SK-MEL-5 (cell line): ENCODE measurements around the gene RBM18. TPM values are rescaled to one million over a fixed set of nuclear protein-coding genes. Genes with fewer than 3 reads are reported as not detected.

Experiments
- DNase-seq: peaks from one replicate; pipeline ENCODE4 v3.0.0-alpha.2; 2016; ENCODE audit warnings: low read depth, low spot score
- in situ Hi-C: cut with HindIII; loops from 2 replicates; pipeline ENCODE4 v1.10.0; 2016; ENCODE audit warnings: low sequenced_read_pairs, high pct_unique_total_duplicates, low pct_unique_long_range_greater_than_20kb
- total RNA-seq: library from RNA; depleted of rRNA; stranded (reverse); fragments of >200 nt; shearing (Covaris generic); gene quantifications from 2 replicates; pipeline ENCODE4 v1.2.3, GENCODE V29; 2014

The RBM18 gene
- total RNA-seq, 1 experiment from 2014 or later: 18.0 TPM

DNA sequence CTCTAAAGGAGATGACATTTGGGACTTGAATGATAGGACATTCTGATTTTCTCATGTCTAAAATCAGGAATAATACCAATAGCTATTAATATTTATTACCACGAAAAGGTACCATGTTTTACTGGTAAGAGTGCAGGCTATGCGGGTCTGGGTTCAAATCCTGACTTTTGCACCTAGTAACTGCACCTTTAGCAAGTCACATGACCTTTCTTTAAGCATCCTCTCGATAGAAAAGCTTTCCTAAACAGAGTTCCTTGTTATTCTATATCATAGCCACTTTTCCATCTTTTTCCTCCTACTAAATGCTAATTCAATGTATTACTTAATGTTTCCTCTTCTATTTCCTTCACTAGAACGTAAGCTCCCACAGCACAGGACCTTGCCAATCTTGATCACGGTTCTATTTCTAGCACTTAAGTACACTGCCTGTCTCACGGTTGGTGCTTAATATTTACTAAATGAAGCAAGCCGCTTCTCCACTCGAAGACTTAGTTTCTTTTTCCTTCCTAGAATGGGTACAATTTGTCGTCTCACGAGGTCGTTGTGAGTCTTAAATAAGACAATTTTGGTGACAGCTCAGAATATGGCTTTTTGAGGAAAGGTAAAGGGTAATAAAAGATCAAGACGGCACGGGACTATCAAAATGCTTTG lies 816 bp downstream of the RBM18 start:
- DNase-seq: peak; percentile 6
- in situ Hi-C loops: no loop called here

DNA sequence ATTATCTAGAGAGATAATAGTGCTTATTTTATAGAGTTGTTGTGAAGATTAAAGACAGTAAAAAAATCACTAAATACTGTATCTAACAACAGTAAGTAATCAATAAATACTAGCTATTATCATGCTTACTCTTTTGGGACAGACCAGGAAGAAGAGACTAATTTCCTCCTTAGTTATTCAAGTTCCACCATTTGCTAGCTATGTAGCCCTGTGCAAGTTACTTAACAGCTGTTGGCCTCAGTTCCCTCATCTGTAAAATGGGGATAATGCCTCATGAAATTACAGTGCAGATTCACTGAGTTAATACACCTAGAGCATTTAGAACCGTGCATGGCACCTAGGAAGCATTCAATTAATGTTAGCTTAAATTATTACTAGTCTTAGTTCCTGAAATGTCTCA lies 2.6 kb downstream of the RBM18 start:
- DNase-seq: no peak
- in situ Hi-C loops: no loop called here

DNA sequence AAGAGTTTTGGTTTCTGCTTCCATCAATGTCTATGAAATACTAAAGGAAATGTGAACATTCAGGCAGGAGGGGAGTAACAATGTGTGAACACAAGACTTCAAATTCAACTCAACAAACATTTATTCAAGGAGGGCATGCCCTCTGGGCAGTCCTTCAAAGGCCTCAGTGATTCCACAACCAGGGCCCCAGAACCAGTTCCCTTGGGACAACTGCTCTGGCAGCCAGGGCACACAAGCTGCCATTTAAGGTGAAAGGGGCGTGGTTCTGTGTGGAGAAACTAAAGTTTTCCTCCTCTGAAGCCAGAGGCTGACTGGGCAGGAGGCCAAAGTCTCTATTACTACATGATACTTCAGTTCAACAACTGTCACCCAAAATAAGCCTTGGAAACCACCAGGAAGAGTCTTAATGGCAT lies 3.2 kb downstream of the RBM18 start:
- in situ Hi-C loops: no loop called here
- peak; percentile 99 for DNase-seq

DNA sequence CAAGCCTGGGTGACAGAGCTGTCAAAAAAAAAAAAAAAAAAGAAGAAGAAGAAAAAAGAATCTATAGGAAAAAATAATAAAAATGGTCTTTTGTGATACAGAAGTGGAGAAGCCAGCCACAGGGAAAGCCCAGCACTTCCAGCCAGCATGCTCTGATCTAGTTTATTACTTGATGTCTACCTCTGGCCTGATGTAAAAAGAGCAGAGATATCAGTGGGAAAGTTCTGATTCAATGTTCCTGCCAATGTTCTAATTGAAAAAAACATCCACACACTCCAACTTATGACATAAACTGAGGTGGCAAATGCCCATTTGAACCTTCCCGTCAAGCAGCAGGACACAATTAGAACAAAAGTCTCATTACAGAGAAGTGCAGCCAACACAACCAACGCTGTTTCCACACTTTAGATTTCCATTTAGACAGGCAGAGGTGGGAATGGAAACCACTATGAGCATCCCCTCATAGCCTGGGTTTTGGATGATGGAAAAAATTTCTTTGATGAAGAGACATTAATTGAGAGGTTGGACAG lies 5.7 kb downstream of the RBM18 start:
- in situ Hi-C loops: no loop called here
- DNase-seq: no peak

DNA sequence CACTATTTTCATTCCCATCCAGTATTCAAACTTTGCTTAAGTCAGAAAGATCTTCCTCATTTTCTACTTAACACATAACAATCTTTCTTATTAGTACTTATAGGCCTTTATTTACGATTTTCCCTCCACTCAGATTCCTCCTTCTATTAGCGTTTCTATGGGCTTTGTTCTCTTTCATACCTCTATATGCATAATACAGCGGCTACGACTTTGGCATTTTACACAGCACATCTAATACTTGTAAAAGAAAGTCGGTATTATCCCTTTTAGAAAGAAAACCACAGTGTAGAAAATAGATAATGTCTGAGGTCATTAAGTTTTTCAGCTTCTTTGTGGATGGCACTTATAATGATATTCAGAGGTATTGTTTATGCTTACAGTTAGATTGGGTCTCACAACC lies 8.4 kb downstream of the RBM18 start:
- no peak for DNase-seq
- in situ Hi-C loops: no loop called here

DNA sequence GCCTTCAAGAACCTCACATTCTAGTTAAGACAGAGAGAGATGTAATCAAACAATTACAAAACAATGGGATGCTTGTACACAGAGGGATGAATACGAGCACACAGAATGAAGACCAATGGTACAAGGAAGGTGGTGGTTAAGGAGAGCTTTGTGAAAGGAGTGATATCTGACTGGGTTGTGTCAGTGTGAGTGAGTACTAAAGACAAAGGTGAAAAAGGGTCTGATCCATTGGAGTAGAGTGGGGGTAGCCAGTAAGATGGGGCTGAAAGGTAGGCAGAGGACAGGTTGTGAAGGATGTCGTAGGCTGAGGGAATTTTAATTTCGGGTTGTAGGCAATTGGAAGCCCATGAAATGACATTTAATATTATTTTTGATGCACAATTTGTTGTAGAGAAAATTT lies 9.9 kb downstream of the RBM18 start:
- no peak for DNase-seq
- in situ Hi-C loops: no loop called here

DNA sequence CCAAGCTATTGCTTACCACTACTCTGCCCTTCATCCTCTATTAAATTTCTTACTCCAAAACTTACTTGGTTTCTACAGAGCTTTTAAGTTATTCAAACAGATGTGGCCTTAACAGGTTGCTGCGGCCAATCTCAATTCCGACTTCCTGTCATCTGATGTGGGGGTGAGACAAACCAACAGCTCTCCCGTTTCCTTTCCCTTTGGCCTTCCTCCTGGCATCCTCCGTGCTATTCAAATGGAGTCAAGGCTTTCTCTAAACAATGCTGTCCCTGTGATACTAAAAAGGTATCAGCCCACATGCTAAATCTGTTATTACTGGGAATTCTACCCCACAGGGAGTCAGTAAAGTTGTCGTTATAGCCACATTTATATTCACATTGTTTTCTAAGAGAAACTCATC lies 11.8 kb downstream of the RBM18 start:
- DNase-seq: peak; percentile 15

DNA sequence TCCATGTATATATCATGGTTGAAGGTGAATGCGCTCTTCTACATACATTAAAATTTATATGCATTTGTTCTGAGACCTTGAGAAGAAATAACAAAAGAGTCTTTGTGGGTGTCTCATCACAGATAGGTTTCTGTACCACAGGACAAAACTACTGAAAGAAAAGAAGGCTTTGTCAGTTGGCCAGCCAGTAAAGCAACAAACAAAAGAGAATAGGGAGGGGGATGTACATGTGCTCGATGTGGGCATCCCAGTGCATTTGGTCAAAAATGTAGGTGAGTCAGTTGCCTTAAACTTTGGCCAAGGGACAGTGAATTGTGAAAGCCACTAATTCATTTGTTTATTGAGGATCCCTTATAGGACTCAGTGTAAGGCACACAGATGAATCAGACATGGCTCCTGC lies 13.3 kb downstream of the RBM18 start:
- in situ Hi-C loops: no loop called here
- peak; percentile 75 for DNase-seq

More for the DNA sequence above, 11.8 kb downstream of the RBM18 start:
- in situ Hi-C loops: no loop called here

DNA sequence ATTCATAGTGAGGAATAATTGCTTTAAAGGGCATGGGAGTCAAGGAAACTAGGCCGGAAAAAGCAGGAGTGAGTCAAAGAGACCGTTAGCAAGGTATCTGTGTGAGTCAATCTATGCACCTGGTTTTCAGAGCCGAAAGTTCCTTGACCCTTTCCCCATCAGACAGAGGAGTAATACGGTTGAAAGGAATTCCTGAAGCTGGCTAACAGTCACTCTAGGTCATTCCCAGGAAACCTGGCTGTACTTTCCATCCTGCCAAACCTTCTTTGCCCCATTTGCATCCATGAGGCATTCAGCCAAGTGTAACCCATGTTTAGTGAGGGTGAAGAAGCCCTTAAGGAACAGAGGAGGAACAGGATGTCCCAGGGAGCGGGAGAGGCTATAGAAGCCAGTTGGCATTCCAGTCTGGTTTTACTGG lies 16.2 kb downstream of the RBM18 start:
- DNase-seq: no peak
- in situ Hi-C loops: no loop called here

DNA sequence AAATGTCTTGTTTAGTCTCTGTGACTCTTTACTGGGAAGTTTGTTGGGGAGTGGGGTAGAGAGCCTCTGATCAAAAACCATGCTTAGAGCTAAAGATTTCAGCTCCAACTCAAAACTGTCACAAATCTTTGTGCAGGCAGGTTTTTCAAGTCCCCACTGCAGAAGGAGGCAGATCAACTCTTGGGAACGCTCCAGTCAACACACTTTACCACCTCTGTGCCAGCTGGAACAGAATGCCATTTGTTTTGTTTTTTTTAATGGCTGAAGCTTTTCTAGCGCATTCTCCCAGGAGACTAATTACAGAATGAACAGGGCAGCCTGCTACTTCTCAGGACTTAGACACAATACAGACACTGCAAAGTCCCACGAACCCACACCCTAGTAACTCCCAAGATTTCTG lies 18.0 kb downstream of the RBM18 start:
- DNase-seq: no peak
- in situ Hi-C loops: no loop called here

DNA sequence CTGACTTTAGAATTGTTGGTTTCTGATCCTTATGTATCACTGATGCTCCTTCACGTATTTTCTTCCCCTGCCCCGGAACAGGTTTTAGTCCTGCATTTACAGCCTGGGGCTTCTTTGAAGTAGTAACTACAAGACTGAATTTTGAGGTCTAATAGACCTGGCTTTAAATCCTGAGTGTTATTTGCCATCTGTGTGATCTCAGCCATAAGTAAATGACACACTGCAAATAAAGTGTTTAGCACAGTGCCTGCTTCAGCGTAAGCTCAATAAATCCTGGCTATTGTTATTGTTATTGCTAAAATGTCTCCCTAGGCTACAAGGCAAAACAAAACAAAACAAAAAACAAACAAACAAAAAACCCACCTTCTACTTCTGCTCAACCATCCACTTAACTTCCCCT lies 20.3 kb downstream of the RBM18 start:
- in situ Hi-C loops: no loop called here
- no peak for DNase-seq

DNA sequence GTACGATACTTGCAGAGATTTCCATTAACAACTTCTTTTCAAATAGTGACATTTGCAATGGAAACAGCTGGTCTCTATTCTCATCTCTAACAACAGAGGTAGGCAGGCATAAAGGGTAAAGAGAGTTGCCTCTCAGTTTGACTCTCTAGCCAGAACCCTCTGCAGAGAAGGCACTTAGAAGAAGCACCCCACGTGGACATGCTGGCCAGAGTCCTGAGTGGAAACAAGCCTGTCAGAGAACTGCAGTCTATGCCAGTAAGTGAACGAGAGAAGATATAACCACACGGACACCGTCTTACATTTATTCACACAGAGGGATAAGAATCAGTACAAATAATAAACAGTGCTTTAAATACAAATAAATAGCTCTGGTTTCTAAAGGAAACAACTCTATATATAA lies 24.9 kb downstream of the RBM18 start:
- in situ Hi-C loops: no loop called here
- no peak for DNase-seq

DNA sequence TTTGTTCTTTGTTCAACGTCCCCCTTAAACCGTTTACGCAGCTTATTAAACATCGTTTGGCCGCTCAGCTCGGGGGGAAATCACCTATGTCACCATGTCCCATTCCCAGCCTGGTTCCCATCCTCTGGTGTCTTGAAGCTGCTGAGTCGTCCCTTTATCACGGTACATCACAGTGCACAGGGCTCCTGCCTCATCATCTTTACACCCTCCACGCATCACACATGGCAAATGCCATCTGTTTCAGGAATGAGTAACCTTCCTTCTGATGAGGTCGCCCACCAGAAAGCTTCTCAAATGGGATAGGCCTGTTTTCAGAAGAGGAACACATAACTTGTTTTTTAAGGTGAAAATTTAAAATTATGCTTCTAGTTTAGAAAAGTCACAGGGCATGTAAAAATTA lies 28.0 kb downstream of the RBM18 start:
- in situ Hi-C loops: no loop called here
- no peak for DNase-seq

DNA sequence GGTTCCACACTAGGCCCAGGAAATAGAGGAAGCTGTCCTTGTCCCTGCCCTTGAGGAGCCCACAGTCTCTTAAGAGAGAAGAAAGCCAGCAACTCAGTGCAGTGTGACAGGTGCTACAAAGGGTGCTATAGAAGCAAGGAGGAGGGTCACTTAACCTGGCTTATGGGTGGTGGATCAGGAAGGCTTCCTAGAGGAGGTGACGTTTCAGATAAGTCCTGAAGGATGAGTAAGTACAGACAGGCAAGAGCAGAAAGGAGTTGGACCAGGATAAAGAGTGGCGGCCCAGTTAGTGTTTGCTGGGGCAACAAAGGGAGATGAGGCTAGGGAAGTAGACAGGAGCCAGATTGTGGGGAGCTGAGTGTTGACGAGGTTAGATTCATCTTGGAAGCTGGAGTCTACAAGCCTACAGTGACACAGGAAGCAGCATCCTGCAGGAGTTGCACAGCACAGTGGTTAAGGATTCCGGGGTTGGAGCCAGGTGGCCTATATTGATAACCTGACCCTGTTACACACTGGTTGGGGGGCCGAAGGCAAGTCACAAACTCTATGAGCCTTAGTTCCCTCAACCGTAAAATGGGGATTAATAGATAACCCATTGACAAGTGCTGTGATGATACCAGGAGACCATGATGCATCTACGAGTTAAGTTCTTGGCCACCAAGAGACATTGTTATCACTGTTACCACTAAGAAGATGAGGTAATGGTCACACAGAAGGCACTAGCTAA lies 30.5 kb downstream of the RBM18 start:
- DNase-seq: no peak
- in situ Hi-C loops: no loop called here

DNA sequence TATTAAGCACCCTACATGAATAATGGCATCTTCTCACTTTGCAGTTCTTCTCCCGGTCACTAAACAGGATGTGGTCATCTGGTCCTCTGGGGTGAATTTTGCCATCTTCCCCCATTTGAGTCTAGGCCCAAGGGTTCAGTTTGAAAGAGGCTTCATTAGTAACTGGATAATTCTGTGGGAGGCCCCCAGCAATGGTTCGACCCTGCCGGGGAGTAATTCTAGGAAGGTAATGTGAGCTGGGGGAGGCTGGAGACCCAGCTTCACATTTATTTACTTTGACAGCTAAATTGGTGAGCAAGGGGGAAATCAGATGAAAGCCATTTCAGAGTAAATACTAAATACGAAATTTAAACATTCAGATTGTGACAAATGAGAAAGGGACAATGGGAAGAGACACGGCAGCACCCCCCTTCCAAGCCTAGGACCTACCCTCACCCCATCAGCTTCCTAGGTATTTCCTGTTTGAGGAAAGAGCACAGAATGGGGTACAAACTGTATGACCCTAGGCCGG lies 31.8 kb downstream of the RBM18 start:
- in situ Hi-C loops: no loop called here
- no peak for DNase-seq

DNA sequence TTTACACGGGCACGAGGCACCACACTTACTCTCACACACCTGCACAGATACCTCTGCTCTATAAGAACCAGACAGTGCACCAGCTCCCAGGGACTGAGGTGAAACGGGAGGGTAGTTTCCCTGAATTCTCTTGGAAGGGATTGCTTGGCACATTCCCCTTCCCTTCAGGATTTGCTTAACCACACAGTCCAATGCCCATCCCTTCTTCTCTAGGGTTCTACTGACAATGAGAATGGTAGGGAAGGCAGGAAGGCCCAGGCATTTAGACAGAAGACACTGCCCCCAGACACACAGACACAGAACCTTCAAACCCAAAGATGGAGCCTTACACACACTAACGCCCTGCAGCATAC lies 35.2 kb downstream of the RBM18 start:
- DNase-seq: no peak
- in situ Hi-C loops: no loop called here

DNA sequence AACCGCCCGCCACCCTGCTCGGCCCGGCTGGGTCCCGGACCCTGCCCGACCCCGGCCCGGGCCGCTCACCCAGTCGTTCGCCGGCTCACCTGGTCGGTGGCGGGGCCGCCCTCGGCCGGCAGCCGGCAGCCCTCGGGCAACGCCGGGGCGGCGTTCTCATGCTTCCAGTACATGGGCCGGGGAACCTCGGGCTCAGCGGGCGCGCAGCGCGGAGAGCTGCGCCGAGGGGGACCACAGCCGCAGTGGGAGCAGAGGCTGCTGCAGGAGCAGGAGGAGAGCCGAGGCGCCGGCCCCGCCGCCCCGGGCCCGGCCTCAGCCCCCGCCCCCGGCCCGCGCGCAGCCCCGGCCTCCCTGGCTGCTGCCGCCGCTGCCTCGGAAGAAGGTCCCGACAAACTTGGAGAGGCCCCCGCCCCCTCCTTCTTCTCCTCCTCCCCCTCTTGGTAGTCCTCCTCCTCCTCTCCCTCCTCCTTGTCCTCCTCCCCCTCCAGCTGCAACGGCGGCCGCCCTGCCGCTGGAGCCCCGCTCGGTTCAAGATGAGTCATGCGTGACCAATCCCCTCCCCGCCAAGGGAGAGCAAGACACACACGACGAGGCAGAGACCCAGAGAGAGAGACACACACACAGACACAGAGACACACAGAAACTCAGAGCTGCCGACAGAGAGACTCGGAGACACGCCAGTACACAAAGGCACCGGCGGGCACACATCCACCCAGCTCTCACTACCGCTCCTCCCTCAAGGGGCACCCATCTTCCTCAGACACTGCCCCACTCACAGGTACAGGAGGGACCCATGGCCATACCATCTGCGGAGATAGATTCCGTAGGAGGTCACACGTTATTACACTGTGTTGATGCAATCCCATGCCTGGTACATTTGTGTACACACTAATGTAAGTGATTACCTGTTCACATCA lies 35.8 kb downstream of the RBM18 start, which contains the start of gene LHX6:
Gene LHX6, minus strand, starts transcription at position 390 of the 917 bp plus-strand sequence. Its CDS starts 217 bp downstream, at position 173.
- no peak for DNase-seq
- in situ Hi-C loops: no loop called here

DNA sequence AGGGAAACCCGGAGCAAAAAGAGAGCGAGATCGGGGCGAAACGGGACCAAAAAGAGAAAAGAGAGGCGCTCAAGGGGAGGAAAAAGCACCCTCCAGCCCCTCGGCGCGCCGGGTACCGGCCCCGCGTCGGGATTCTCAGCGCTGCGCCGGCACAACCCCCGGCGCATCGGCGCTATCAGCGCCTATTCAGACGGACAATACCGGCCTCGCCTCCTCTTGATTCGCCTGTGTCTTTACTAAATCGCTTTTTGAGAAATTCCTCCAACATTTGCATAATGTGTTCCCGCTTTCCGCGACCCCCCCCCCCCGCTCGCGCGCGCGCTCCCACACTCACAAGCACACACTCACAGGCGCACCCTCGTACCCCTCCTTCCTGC lies 36.5 kb downstream of the RBM18 start:
- no peak for DNase-seq
- in situ Hi-C loops: no loop called here
